ENCODE measurements around the gene TTC36.

Gene TTC36

GRCh38 chr11:118572061-118572980, 45.0 kb downstream of the TTC36 start, which contains the start of gene ARCN1 (continued):
- TF ChIP-seq PRDM6 (tag by site-specific recombination; IDR thresholded peaks at IDR 0.05) (no peak), FEZF1 (tag by site-specific recombination; IDR thresholded peaks at IDR 0.05) (no peak), ZNF610 (tag by site-specific recombination; IDR thresholded peaks at IDR 0.05; ENCODE audit: borderline replicate concordance) (no peak), ZBTB10 (tag by site-specific recombination; IDR thresholded peaks at IDR 0.05) (0 out of 2 replicates have a peak, but pooled peaks have one; percentile 41), INSM2 (tag by site-specific recombination; IDR thresholded peaks at IDR 0.05) (no peak), BCL11A (tag by site-specific recombination; IDR thresholded peaks at IDR 0.05; ENCODE audit: low read depth) (0 out of 2 replicates have a peak, but pooled peaks have one; percentile 31), ZNF362 (tag by site-specific recombination; IDR thresholded peaks at IDR 0.05) (peak; percentile 83), SP3 (tag by site-specific recombination; IDR thresholded peaks at IDR 0.05) (peak; percentile 54; the same call in 1 of the 2 replicates), ZBTB11 (tag by site-specific recombination; conservative IDR thresholded peaks at IDR 0.05; ENCODE audit: low read depth) (peak; percentile 38), PRDM10 (tag by site-specific recombination; IDR thresholded peaks at IDR 0.05) (peak; percentile 82), TRIM28 (IDR thresholded peaks at IDR 0.05; ENCODE audit: borderline replicate concordance, low read length) (no peak), GFI1B (tag by site-specific recombination; IDR thresholded peaks at IDR 0.05) (no peak), ZSCAN18 (tag by site-specific recombination; IDR thresholded peaks at IDR 0.05) (no peak), ZBTB20 (tag by site-specific recombination; IDR thresholded peaks at IDR 0.05) (peak; percentile 35; the same call in 1 of the 2 replicates), ELK4 (IDR thresholded peaks at IDR 0.05; ENCODE audit: borderline replicate concordance, low read depth, low read length) (no peak), ZXDB (tag by site-specific recombination; IDR thresholded peaks at IDR 0.05) (peak; percentile 79), ZNF335 (tag by site-specific recombination; conservative IDR thresholded peaks at IDR 0.05) (peak; percentile 61)
